LNCAP (cell line): ENCODE data around the gene ZNF101.

ENCODE experiments used
- TF ChIP-seq, protein P1 (sequence below): fragments of 450-650 bp; IDR thresholded peaks from 2 replicates; pipeline ENCODE4 v1.5.1; 2017; ENCODE audit warnings: mild to moderate bottlenecking

Gene ZNF101

DNA sequence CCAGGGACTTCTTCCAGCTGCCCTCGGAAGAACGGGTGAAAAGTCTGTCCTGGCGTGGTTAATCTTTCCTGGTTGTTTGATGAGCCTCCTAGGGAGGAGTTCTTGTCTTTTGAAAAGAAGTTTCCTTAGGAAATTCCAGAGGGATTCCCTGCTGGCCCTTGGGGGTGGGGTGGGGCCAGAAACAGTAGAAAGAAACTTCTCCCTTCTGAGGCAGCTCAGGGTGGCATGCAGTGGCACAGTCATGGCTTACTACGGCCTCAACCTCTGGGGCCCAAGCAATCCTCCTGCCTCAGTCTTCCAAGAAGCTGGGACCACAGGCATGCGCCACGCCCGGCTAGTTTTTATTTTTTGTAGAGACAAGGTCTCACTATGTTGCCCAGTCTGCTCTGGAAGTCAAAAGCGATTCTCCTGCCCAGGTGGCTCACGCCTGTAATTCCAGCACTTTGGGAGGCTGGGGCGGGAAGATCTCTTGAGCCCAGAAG lies 1.5 kb downstream of the ZNF101 start:
- TF ChIP-seq, protein P1, sequence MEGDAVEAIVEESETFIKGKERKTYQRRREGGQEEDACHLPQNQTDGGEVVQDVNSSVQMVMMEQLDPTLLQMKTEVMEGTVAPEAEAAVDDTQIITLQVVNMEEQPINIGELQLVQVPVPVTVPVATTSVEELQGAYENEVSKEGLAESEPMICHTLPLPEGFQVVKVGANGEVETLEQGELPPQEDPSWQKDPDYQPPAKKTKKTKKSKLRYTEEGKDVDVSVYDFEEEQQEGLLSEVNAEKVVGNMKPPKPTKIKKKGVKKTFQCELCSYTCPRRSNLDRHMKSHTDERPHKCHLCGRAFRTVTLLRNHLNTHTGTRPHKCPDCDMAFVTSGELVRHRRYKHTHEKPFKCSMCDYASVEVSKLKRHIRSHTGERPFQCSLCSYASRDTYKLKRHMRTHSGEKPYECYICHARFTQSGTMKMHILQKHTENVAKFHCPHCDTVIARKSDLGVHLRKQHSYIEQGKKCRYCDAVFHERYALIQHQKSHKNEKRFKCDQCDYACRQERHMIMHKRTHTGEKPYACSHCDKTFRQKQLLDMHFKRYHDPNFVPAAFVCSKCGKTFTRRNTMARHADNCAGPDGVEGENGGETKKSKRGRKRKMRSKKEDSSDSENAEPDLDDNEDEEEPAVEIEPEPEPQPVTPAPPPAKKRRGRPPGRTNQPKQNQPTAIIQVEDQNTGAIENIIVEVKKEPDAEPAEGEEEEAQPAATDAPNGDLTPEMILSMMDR = no peak

DNA sequence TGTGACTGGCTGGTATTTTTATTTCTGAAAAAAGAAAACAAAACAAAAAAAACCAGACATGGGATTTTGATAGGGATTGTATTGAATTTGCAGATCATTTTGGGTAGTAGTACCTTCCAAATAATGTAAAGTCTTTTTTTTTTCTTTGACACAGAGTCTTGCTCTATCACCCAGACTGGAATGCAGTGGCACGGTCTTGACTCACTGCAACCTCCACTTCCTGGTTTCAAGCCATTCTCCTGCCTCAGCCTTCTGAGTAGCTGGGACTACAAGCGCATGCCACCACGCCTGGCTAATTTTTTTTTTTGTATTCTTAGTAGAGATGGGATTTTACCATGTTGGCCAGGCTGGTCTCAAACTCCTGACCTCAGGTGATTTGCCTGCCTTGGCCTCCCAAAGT lies 4.2 kb downstream of the ZNF101 start:
- TF ChIP-seq, protein P1 = no peak

DNA sequence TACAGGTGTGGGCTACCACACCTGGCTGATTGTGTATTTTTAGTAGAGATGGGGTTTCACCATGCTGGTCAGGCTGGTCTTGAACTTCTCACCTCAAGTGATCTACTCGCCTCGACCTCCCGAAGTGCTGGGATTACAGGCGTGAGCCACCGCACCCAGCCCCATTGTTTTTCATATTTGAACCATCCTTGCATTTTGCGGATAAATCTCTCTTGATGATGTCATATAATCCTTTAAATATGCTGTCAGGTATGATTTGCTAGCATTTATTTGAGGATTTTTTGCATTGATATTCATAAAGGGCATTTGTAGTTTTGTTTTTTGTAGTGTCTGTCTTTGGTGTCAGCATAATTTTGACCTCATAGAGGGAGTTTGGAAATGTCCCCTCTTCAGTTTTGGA lies 5.7 kb downstream of the ZNF101 start:
- TF ChIP-seq, protein P1 = no peak

DNA sequence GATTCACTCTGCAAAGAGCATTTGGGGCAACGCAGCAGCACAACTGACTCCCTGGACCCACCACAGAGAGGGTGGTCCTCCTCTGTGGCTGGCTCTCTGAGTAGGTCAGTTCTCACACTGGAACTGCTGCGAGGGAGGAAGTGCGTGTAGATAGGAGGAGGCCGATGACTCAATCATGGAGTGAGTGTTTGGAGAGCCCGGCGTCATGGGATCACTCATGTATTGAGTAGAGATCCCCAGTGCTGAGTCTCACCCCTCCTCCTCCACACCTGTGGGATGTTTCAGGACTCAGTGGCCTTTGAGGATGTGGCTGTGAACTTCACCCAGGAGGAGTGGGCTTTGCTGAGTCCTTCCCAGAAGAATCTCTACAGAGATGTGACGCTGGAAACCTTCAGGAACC lies 8.9 kb downstream of the ZNF101 start:
- TF ChIP-seq, protein P1 = no peak

DNA sequence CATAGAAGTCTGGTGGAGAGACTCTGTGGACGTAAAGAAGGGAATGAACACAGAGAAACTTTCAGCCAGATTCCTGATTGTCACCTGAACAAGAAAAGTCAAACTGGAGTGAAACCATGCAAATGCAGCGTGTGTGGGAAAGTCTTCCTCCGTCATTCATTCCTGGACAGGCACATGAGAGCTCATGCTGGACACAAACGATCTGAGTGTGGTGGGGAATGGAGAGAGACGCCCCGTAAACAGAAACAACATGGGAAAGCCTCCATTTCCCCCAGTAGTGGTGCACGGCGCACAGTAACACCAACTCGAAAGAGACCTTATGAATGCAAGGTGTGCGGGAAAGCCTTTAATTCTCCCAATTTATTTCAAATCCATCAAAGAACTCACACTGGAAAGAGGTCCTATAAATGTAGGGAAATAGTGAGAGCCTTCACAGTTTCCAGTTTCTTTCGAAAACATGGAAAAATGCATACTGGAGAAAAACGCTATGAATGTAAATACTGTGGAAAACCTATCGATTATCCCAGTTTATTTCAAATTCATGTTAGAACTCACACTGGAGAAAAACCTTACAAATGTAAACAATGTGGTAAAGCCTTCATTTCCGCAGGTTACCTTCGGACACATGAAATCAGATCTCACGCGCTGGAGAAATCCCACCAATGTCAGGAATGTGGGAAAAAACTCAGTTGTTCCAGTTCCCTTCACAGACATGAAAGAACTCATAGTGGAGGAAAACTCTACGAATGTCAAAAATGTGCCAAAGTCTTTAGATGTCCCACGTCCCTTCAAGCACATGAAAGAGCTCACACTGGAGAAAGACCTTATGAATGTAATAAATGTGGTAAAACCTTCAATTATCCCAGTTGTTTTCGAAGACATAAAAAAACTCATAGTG lies 10.8 kb downstream of the ZNF101 start:
- TF ChIP-seq, protein P1 = no peak

DNA sequence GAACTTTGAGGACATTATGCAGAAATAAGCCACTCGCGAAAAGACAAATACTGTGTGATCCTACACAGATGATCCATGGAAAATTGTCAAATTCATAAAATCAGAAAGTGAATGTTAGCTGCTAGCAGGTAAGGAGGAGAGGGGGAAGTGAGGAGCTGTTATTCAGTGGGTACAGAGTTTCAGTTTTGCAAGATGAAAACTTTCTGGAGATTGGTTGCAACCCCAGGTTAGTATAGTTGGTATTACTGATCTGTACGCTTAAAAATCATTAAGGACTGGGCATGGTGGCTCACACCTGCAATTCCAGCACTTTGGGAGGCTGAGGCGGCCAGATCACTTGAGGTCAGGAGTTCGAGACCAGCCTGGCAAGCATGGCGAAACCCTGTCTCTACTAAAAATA lies 17.9 kb downstream of the ZNF101 start:
- TF ChIP-seq, protein P1 = no peak

DNA sequence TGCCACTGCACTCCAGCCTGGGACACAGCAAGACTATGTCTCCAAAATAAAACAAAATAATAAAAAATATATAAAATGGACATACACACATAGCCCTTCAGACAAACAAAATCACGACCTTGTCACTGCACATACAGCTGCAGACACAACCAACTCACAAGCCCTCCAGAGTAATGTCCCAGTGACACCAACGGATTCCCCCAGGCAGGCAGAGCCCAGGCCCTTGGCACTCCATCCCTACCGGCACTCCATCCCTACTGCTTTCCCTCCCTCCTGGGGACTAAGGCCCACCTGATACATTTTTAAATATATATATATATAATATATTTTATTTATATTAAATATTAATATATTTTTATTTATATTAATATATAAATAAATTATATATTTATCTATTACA lies 18.5 kb downstream of the ZNF101 start:
- TF ChIP-seq, protein P1 = no peak
